A549 (cell line): Measurements from ENCODE around the gene TEF.

Source experiments
- BHLHE40 ChIP-seq: IDR thresholded peaks from 2 replicates; pipeline ENCODE4 v1.6.1; 2012; ENCODE audit warnings: low read depth, low read length, inconsistent platforms
- JUN ChIP-seq, 2 experiments: fragments of >200 bp; sonication (Bioruptor Twin); formaldehyde crosslinking; IDR thresholded peaks; 2 replicates in 1 of 2; 3 replicates in 1 of 2; pipeline ENCODE4 v1.6.1; 2016 to 2017
- KDM5A ChIP-seq: fragments of 200-600 bp; sonication (generic); IDR thresholded peaks from 2 replicates; pipeline ENCODE4 v1.6.1; 2016; ENCODE audit warnings: antibody characterized with exemption, mild to moderate bottlenecking
- MYC ChIP-seq: IDR thresholded peaks from 2 replicates; pipeline ENCODE4 v1.6.1; 2012; ENCODE audit warnings: mild to moderate bottlenecking, inconsistent platforms, low read length, improper control_type of control experiment, borderline replicate concordance
- POLR2A ChIP-seq: IDR thresholded peaks from 2 replicates; pipeline ENCODE4 v1.6.1; 2012; ENCODE audit warnings: mild to moderate bottlenecking, low read length
- POLR2AphosphoS2 ChIP-seq: conservative IDR thresholded peaks from 2 replicates; pipeline ENCODE4 v1.6.1; 2012; ENCODE audit warnings: low read length, improper control_type of control experiment, inconsistent platforms
- RFX5 ChIP-seq: fragments of 450-650 bp; IDR thresholded peaks from 2 replicates; pipeline ENCODE4 v1.7.1; 2014; ENCODE audit warnings: antibody characterized with exemption, mild to moderate bottlenecking, moderate library complexity
- TF ChIP-seq, protein P1 (sequence below): fragments of >200 bp; sonication (Bioruptor Twin); formaldehyde crosslinking; IDR thresholded peaks from 3 replicates; pipeline ENCODE4 v1.5.1; 2016
- TF ChIP-seq, protein P2 (sequence below): IDR thresholded peaks from 2 replicates; pipeline ENCODE4 v1.6.1; 2012
- TF ChIP-seq, protein P3 (sequence below): fragments of 150-350 bp; IDR thresholded peaks from 2 replicates; pipeline ENCODE4 v1.6.1; 2014; ENCODE audit warnings: low read depth, mild to moderate bottlenecking, low read length

DNA sequence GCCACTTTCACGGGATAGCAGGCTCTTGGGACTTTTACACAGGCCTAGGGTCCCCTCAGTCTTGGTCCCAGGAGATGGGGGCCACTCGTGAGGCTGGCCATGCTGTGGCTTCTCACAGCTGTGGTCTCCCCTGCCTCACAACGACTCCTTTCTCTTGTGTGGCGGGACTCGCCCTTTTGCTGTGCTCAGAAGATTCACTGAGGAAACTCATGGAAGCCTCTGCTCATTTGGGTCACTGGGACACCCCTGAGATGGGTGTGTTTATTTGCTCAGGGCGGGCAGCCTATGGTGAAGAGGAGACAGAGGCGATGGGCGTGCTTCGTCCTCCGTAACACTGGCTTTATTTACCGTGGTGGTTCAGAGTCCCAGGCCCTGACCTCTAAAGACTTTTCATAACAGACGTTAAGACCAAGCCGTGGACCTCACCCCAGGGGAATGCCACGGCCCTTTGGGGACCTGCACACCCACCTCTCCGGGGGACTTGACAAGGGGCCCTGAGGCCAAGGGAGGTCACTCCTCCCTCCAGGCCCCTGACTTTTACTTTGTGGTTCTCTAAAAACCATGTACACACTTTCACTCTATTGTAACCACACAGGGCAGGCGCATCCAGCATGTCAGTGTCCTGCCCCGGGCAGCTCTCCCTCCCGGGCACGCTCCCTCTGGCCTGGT is 15.5 kb downstream of the TEF start:
- no peak for TF ChIP-seq POLR2A
- TF ChIP-seq RFX5, result no peak
- TF ChIP-seq, protein P1, sequence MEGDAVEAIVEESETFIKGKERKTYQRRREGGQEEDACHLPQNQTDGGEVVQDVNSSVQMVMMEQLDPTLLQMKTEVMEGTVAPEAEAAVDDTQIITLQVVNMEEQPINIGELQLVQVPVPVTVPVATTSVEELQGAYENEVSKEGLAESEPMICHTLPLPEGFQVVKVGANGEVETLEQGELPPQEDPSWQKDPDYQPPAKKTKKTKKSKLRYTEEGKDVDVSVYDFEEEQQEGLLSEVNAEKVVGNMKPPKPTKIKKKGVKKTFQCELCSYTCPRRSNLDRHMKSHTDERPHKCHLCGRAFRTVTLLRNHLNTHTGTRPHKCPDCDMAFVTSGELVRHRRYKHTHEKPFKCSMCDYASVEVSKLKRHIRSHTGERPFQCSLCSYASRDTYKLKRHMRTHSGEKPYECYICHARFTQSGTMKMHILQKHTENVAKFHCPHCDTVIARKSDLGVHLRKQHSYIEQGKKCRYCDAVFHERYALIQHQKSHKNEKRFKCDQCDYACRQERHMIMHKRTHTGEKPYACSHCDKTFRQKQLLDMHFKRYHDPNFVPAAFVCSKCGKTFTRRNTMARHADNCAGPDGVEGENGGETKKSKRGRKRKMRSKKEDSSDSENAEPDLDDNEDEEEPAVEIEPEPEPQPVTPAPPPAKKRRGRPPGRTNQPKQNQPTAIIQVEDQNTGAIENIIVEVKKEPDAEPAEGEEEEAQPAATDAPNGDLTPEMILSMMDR, result no peak
- TF ChIP-seq KDM5A, result no peak
- no peak for TF ChIP-seq POLR2AphosphoS2
- TF ChIP-seq, protein P2, sequence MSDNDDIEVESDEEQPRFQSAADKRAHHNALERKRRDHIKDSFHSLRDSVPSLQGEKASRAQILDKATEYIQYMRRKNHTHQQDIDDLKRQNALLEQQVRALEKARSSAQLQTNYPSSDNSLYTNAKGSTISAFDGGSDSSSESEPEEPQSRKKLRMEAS, result no peak
- TF ChIP-seq MYC, result no peak
- TF ChIP-seq BHLHE40, result no peak
- TF ChIP-seq JUN (IDR thresholded peaks at IDR 0.05), result no peak
- TF ChIP-seq, protein P3, sequence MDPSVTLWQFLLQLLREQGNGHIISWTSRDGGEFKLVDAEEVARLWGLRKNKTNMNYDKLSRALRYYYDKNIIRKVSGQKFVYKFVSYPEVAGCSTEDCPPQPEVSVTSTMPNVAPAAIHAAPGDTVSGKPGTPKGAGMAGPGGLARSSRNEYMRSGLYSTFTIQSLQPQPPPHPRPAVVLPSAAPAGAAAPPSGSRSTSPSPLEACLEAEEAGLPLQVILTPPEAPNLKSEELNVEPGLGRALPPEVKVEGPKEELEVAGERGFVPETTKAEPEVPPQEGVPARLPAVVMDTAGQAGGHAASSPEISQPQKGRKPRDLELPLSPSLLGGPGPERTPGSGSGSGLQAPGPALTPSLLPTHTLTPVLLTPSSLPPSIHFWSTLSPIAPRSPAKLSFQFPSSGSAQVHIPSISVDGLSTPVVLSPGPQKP, result no peak
